Fibroblast of mammary gland (primary cell): Measurements from ENCODE around the gene NDUFS7.

Source experiments
- DNase-seq: peaks from one replicate; pipeline ENCODE4 v3.0.0-alpha.2; 2010; ENCODE audit warnings: low read depth
- H3K4me3 ChIP-seq: 2 replicates; pipeline ENCODE4 v1.5.1; 2011; ENCODE audit warnings: low read depth, mild to moderate bottlenecking, low read length, moderate library complexity; ENCODE audit not compliant: control insufficient read depth
- CTCF ChIP-seq: conservative IDR thresholded peaks from 2 replicates; pipeline ENCODE4 v1.5.1; 2011; ENCODE audit warnings: low read depth, low read length, inconsistent platforms; ENCODE audit not compliant: control insufficient read depth, insufficient read depth

The NDUFS7 gene

DNA sequence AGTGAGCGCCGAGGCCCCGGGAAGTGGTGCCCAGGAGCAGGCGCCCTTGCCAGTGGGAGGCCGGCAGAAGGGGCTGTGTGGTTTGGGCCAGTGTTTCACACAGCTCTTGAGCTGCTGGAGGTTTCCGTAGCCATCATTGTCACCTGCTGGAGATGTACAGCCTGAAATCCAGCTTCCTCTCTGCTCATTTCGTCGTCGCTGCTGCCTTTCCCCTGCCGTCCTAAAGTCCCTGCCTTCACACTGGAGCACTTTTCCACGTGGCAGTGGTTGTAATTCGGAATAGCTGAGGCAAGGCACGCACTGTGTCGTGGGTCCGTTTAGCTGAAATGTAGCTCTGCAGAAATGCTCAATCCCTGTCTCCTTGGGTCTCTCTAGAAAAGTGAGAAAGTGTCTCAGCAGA, 36.9 kb downstream of the NDUFS7 start:
- no peak for DNase-seq
- no peak overlapping the region for H3K4me3 ChIP-seq
- no peak for TF ChIP-seq CTCF

DNA sequence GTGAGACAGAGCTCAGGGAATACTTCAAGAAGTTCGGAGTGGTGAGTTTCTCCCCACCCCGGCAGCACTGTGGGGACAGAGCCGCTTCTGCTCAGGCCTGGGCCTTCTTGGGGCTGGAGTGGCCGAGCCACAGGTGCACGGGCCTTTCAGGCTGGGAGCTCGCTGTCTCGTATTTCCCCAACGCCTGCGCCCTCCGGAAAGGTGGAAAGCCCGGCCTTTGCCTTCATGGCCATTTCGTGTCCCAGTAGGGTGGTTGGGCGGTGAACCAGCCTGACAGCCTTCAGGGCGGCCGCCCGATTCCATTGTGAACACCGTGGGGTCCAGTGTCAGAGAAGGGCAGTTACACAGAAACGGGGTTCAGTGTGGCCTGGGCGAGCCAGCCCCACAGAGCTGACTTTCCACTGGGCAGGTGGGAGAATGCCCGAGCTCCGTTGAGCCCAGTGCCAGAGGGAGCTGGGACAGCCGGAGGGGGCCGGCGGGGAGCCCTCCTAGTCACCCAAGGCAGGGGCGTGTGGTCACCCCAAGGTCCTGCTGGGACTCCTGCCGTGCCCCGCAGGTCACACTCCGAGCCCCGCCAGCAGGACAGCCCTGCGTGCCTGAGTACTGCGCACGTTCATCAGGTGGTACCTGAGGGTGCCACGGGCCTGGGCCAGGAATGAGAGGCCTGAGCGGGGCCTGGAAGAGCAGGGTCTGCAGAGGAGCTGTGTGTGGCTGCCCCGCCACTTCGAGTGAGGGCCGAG, 37.7 kb downstream of the NDUFS7 start:
- no peak overlapping the region for H3K4me3 ChIP-seq
- no peak for DNase-seq
- no peak for TF ChIP-seq CTCF

GRCh38 chr19:1421958-1422305, 38.2 kb downstream of the NDUFS7 start:
- no peak for DNase-seq
- H3K4me3 ChIP-seq = no peak overlapping the region
- TF ChIP-seq CTCF = no peak

DNA sequence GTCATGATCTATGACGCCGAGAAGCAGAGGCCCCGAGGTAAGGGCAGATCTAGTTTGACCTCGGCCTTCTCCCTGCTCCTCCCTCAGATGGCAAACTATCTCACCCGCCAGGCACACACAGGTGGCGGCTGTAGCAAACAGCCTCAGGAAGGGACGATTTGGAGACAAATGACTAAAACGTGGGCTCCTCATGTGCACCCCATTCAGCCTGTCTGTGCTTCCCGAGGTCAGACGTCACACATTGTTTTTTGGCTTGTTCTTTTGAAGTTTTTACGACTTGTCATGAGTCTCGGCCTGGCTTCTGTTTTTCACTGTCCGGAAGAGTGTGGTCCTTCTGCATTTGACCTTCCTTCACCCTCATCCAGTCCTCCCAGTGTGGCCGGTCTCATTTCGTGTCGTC, 38.7 kb downstream of the NDUFS7 start:
- no peak for DNase-seq

DNA sequence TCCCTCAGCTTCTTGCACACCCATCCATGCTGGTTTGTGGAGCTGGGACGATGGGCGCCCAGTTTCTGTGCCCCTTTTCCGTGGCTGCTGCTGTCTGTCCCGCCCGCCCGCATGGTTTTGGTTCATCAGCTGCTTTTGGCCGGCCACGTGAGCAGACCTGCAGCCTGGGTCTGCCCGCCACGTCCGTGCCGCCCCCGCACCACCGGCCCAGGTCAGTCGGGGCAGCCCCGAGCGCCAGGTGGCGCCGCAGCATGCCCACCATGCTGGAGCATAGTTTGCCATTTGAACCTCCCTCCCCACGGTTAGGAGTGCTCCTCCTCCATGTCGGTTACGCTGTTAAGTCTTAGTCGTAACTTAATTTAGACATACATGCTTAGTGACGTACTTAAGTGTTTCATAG, 39.2 kb downstream of the NDUFS7 start:
- DNase-seq = no peak
- TF ChIP-seq CTCF = no peak
- H3K4me3 ChIP-seq = no peak overlapping the region

More for the DNA sequence above, 38.7 kb downstream of the NDUFS7 start:
- TF ChIP-seq CTCF = no peak
- H3K4me3 ChIP-seq = no peak overlapping the region

DNA sequence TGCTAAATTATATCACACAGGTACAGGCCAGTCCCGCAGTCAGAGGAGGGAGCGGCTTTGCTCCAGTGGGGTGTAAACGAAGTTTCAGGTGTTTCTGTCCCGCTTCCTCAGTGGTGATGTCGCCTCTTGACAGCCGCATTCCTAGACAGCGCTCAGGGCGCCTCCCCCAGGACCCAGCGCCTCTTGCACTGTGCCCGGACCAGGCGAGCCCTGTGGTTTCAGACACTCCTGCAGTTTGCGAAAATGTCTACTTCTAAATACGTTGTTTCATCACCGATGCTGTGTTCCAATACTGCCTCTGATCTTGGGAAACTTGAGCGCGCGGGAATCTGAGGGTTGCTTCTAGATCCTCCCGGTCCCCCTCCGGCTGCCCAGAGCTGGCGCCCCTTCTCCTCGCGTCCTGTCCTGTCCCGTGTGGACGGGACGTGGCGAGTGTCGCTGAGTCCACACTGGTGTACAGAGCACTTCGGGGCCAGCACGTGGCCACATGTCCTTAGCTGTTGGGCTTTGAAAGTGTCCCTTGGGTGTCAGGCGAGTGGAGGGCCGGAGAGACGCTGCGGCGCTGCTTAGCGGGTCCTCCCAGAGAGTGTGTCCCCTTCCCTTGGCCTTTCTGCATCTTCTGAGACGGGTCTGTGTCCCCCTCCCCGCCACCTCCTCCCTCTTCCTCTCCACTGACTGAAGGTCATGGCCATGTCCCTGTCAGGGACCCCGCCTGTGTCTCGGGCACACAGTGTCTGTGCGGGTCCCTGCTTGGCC, 39.9 kb downstream of the NDUFS7 start:
- no peak overlapping the region for H3K4me3 ChIP-seq
- no peak for TF ChIP-seq CTCF
- no peak for DNase-seq
